ENCODE measurements around the gene MAP1LC3B2. TPM values are rescaled to one million over a fixed set of nuclear protein-coding genes. Genes with fewer than 3 reads are reported as not detected.

Gene MAP1LC3B2
- total RNA-seq, 1 donor from 2014 or later: not detected

- ATAC-seq (no peak), DNase-seq (no peak)
- Histone ChIP-seq H3K4me1 (peaks cover 28% of the 10 kb centered on the region), H3K27me3 (no peaks in the 10 kb centered on the region), H3K4me3 (no peak overlapping the region), H3K36me3 (no peaks in the 10 kb centered on the region), H3K9me3 (no peaks in the 10 kb centered on the region), H3K27ac (no peak overlapping the region)
- intact Hi-C loops (cut with DNase I): no loop called here
- TF ChIP-seq, protein P1, sequence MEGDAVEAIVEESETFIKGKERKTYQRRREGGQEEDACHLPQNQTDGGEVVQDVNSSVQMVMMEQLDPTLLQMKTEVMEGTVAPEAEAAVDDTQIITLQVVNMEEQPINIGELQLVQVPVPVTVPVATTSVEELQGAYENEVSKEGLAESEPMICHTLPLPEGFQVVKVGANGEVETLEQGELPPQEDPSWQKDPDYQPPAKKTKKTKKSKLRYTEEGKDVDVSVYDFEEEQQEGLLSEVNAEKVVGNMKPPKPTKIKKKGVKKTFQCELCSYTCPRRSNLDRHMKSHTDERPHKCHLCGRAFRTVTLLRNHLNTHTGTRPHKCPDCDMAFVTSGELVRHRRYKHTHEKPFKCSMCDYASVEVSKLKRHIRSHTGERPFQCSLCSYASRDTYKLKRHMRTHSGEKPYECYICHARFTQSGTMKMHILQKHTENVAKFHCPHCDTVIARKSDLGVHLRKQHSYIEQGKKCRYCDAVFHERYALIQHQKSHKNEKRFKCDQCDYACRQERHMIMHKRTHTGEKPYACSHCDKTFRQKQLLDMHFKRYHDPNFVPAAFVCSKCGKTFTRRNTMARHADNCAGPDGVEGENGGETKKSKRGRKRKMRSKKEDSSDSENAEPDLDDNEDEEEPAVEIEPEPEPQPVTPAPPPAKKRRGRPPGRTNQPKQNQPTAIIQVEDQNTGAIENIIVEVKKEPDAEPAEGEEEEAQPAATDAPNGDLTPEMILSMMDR (IDR thresholded peaks at IDR 0.05): no peak
Measured at GRCh38 chr12:116542345-116542956, 16.7 kb upstream of the MAP1LC3B2 start.

- H3K27me3 ChIP-seq: no peaks in the 10 kb centered on the region
- no peak overlapping the region for H3K27ac ChIP-seq
- DNase-seq: no peak
- TF ChIP-seq, protein P1 (IDR thresholded peaks at IDR 0.05): no peak
- ATAC-seq: no peak
- peaks cover 18% of the 10 kb centered on the region for H3K4me1 ChIP-seq
- H3K4me3 ChIP-seq: no peak overlapping the region
- no peaks in the 10 kb centered on the region for H3K36me3 ChIP-seq
- intact Hi-C loops (cut with DNase I): no loop called here
- H3K9me3 ChIP-seq: no peaks in the 10 kb centered on the region
Measured at GRCh38 chr12:116544656-116545055, 14.5 kb upstream of the MAP1LC3B2 start.

DNA sequence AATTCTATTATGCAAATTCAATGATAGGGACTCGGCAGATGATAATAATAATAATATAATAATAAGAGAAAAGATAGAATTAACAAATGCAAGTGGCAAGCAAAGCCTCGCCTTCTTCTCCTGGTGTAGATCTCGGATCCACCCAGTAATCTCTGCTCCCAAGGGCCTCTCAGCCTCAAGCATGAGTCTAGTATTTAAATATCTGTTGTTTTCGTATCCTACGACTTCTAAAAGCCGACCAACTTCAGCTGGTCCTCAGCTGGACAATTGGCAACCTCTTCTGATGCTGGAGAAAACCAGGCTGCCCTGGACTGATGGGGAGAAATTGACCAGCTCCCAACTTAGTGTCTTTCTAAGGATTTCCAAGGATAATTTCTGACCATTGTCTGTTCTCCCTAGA, 14.0 kb upstream of the MAP1LC3B2 start:
- H3K27ac ChIP-seq: no peak overlapping the region
- TF ChIP-seq, protein P1 (IDR thresholded peaks at IDR 0.05): no peak
- intact Hi-C loops (cut with DNase I): no loop called here
- H3K9me3 ChIP-seq: no peaks in the 10 kb centered on the region
- H3K4me1 ChIP-seq: peaks cover 14% of the 10 kb centered on the region
- DNase-seq: no peak
- H3K36me3 ChIP-seq: no peaks in the 10 kb centered on the region
- H3K27me3 ChIP-seq: no peaks in the 10 kb centered on the region
- ATAC-seq: no peak
- H3K4me3 ChIP-seq: no peak overlapping the region

- TF ChIP-seq, protein P1 (IDR thresholded peaks at IDR 0.05): no peak
- ATAC-seq (no peak), DNase-seq (no peak)
- intact Hi-C loops (cut with DNase I): no loop called here
- Histone ChIP-seq H3K4me3 (no peak overlapping the region), H3K27me3 (no peaks in the 10 kb centered on the region), H3K4me1 (peaks cover 13% of the 10 kb centered on the region), H3K27ac (no peak overlapping the region), H3K9me3 (no peaks in the 10 kb centered on the region), H3K36me3 (no peaks in the 10 kb centered on the region)
Measured at GRCh38 chr12:116545936-116546335, 13.2 kb upstream of the MAP1LC3B2 start.

- Histone ChIP-seq H3K36me3 (no peaks in the 10 kb centered on the region), H3K27ac (no peak overlapping the region), H3K27me3 (no peaks in the 10 kb centered on the region), H3K9me3 (no peaks in the 10 kb centered on the region), H3K4me1 (peaks cover 6% of the 10 kb centered on the region), H3K4me3 (no peak overlapping the region)
- ATAC-seq (no peak), DNase-seq (no peak)
- intact Hi-C loops (cut with DNase I): no loop called here
- TF ChIP-seq, protein P1 (IDR thresholded peaks at IDR 0.05): no peak
Measured at GRCh38 chr12:116547955-116548501, 11.2 kb upstream of the MAP1LC3B2 start.

Measured in upper lobe of right lung (tissue), 1 donor.